ENCODE data around the gene CAMKMT.

CAMKMT gene

GRCh38 chr2:44778671-44779476 lies 417.1 kb downstream of the CAMKMT start:
- peak; percentile 3 to 62 for DNase-seq

- DNase-seq = no peak
These were observed 418.0 kb downstream of the CAMKMT start for GRCh38 chr2:44779793-44780192.

GRCh38 chr2:44780406-44780805 lies 418.7 kb downstream of the CAMKMT start:
- DNase-seq = no peak

- DNase-seq = no peak
These were observed 423.7 kb downstream of the CAMKMT start for GRCh38 chr2:44785433-44785832.

- no peak for DNase-seq
These were observed 424.5 kb downstream of the CAMKMT start for GRCh38 chr2:44786045-44786816.

GRCh38 chr2:44786817-44787214 lies 425.1 kb downstream of the CAMKMT start:
- DNase-seq = no peak

- no peak for DNase-seq
These were observed 425.9 kb downstream of the CAMKMT start for GRCh38 chr2:44787663-44788062.

GRCh38 chr2:44789446-44789845 lies 427.7 kb downstream of the CAMKMT start:
- no peak for DNase-seq

- no peak for DNase-seq
These were observed 428.4 kb downstream of the CAMKMT start for GRCh38 chr2:44789971-44790721.

GRCh38 chr2:44793322-44793870 lies 431.6 kb downstream of the CAMKMT start:
- peak in 1 of 2 donors; percentile 2 for DNase-seq

GRCh38 chr2:44796771-44797170 lies 435.0 kb downstream of the CAMKMT start:
- DNase-seq = no peak

GRCh38 chr2:44798139-44798659 lies 436.5 kb downstream of the CAMKMT start:
- DNase-seq = no peak

- no peak for DNase-seq
These were observed 437.4 kb downstream of the CAMKMT start for GRCh38 chr2:44799105-44799504.

- no peak for DNase-seq
These were observed 438.0 kb downstream of the CAMKMT start for GRCh38 chr2:44799754-44800153.

- DNase-seq = no peak
These were observed 439.6 kb downstream of the CAMKMT start for GRCh38 chr2:44801289-44801840.

GRCh38 chr2:44801841-44802776 lies 440.4 kb downstream of the CAMKMT start:
- no peak for DNase-seq

GRCh38 chr2:44802777-44803424 lies 441.2 kb downstream of the CAMKMT start:
- no peak for DNase-seq

GRCh38 chr2:44804406-44805265 lies 442.9 kb downstream of the CAMKMT start:
- DNase-seq = no peak

- no peak for DNase-seq
These were observed 443.9 kb downstream of the CAMKMT start for GRCh38 chr2:44805401-44806235.

Data from CD4-positive, alpha-beta T cell treated with Interleukin-4 for 1 hour (primary cell).